ENCODE data around the gene TWIST2. TPM values are rescaled to one million over a fixed set of nuclear protein-coding genes. Genes with fewer than 3 reads are reported as not detected.

TWIST2 gene
- total RNA-seq, 1 experiment from 2014 or later: 5.0 TPM

DNA sequence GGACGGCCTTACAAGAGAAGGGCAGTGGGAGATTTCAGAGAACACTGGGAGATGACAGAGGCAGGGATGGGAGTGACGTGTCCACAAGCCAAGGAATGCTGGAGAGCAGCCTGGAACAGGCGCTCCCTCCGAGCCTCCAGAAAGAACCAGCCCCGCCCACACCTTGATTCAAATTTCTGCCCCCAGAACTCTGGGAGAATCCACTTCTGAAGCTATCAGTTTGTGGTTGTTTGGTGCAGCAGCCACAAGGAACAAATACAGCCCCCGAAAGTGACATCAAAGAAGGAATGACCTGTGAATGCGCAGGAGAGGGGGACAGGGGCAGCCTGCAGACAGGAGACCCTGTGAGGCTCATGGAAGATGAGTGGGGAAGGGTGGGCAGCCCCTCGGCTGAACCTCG is 67.3 kb downstream of the TWIST2 start:
- Histone ChIP-seq H3K4me3 (no peak overlapping the region), H3K9me2 (ENCODE audit: insufficient read depth) (no peaks in the 10 kb centered on the region), H3K9me3 (ENCODE audit: insufficient read depth, low read depth) (no peaks in the 10 kb centered on the region), H3K79me2 (ENCODE audit: low read depth) (no peaks in the 10 kb centered on the region), H3K36me3 (ENCODE audit: low read depth) (no peaks in the 10 kb centered on the region), H3K27me3 (ENCODE audit: insufficient read depth, low read depth) (peaks cover 45% of the 10 kb centered on the region), H3F3A (ENCODE audit: insufficient read depth, low read depth) (peaks cover 4% of the 10 kb centered on the region; the same call in 1 of the 2 replicates), H2AFZ (no peak overlapping the region), H3K4me1 (replicated peaks; ENCODE audit: insufficient read depth) (0 out of 2 replicates have a peak, but pooled peaks cover 5% of the 10 kb centered on the region), H3K27ac (no peak overlapping the region), H3K4me2 (no peak overlapping the region), H4K20me1 (ENCODE audit: insufficient read depth) (no peaks in the 10 kb centered on the region)
- ChIA-PET POLR2A (ENCODE audit: unreplicated experiment) (no interaction called here), CTCF (no interaction called here)
- DNase-seq: no peak
- BruUV-seq (replicated peaks): no TSS peak
- TF ChIP-seq EZH2 (IDR thresholded peaks at IDR 0.05; ENCODE audit: low read depth): no peak
- TF ChIP-seq, protein P1, sequence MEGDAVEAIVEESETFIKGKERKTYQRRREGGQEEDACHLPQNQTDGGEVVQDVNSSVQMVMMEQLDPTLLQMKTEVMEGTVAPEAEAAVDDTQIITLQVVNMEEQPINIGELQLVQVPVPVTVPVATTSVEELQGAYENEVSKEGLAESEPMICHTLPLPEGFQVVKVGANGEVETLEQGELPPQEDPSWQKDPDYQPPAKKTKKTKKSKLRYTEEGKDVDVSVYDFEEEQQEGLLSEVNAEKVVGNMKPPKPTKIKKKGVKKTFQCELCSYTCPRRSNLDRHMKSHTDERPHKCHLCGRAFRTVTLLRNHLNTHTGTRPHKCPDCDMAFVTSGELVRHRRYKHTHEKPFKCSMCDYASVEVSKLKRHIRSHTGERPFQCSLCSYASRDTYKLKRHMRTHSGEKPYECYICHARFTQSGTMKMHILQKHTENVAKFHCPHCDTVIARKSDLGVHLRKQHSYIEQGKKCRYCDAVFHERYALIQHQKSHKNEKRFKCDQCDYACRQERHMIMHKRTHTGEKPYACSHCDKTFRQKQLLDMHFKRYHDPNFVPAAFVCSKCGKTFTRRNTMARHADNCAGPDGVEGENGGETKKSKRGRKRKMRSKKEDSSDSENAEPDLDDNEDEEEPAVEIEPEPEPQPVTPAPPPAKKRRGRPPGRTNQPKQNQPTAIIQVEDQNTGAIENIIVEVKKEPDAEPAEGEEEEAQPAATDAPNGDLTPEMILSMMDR (conservative IDR thresholded peaks at IDR 0.05): no peak
- intact Hi-C loops (cut with micrococcal nuclease; ENCODE audit: unreplicated experiment): no loop called here

DNA sequence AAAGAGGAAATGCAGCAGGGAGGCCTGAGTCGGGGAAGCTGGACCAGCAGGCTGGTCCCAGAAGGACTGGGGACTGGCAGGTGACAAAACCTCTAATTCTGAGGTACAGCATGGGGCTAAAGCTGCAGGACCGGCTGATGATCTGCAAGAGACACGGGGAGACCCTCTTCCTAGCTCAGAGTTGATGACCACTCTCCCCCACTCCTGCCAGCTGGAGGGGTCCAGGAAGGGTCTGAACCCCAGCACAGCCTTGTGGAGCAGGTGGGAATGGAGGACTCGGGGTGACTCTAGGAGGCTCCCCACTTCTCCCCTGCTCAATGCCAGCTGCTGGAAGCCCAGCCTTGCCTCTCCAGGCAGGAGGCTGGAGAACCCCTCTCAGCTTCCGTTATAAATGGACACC is 67.7 kb downstream of the TWIST2 start:
- POLR2A ChIA-PET (ENCODE audit: unreplicated experiment): no interaction called here
- H2AFZ ChIP-seq: no peak overlapping the region
- H3K4me2 ChIP-seq: no peak overlapping the region

DNA sequence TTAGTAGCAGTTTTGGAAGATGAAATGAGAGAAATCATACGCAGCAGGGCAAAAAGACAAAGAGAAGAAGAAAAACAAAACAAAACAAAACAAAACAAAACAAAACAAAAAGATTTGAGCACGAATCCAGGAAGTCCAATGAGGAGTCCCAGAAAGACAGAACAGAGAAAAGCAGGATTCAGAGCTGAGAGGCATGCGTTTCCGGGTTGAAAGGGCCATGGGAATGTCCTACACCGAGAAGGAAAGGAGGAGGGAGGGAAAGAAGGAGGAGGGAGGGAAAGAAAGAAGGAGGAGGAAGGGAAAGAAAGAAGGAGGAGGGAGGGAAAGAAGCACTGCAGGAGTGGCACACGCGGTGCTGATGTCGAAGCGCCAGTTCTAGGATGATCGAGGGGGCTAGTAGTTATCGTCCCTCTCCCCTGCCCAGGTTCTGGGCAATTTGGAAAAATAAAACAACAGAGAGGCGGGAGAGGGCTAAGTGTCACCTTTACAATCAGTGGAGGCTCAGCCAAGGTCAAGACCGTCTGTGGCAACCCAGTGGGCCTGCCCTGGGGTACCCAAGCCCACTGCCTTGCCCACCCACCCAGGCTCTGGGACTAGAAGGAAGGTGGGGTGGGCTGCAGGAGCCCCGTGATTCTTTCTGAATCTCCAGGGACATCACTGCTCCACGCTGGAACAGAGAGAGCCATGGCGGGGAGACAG is 68.4 kb downstream of the TWIST2 start:
- no peak overlapping the region for H3K4me3 ChIP-seq
- intact Hi-C loops (cut with micrococcal nuclease; ENCODE audit: unreplicated experiment): no loop called here
- no peak overlapping the region for H3K4me2 ChIP-seq
- no TSS peak for BruUV-seq (replicated peaks)
- CTCF ChIA-PET: no interaction called here
- no peaks in the 10 kb centered on the region for H3K9me3 ChIP-seq (ENCODE audit: insufficient read depth, low read depth)
- 0 out of 2 replicates have a peak, but pooled peaks cover 5% of the 10 kb centered on the region for H3K4me1 ChIP-seq (replicated peaks; ENCODE audit: insufficient read depth)
- H3K36me3 ChIP-seq (ENCODE audit: low read depth): no peaks in the 10 kb centered on the region
- peaks cover 48% of the 10 kb centered on the region for H3K27me3 ChIP-seq (ENCODE audit: insufficient read depth, low read depth)
- no peak overlapping the region for H3K27ac ChIP-seq
- H3K79me2 ChIP-seq (ENCODE audit: low read depth): no peaks in the 10 kb centered on the region
- no peak for DNase-seq
- H4K20me1 ChIP-seq (ENCODE audit: insufficient read depth): no peaks in the 10 kb centered on the region
- TF ChIP-seq, protein P1 (conservative IDR thresholded peaks at IDR 0.05): no peak
- no peak for TF ChIP-seq EZH2 (IDR thresholded peaks at IDR 0.05; ENCODE audit: low read depth)
- H3F3A ChIP-seq (ENCODE audit: insufficient read depth, low read depth): no peaks in the 10 kb centered on the region
- no peaks in the 10 kb centered on the region for H3K9me2 ChIP-seq (ENCODE audit: insufficient read depth)
- POLR2A ChIA-PET (ENCODE audit: unreplicated experiment): no interaction called here
- no peak overlapping the region for H2AFZ ChIP-seq

More for the DNA sequence above, 67.7 kb downstream of the TWIST2 start:
- Histone ChIP-seq H3K9me3 (ENCODE audit: insufficient read depth, low read depth) (no peaks in the 10 kb centered on the region), H3K36me3 (ENCODE audit: low read depth) (no peaks in the 10 kb centered on the region), H3K27ac (no peak overlapping the region), H4K20me1 (ENCODE audit: insufficient read depth) (no peaks in the 10 kb centered on the region), H3K4me3 (no peak overlapping the region), H3K27me3 (ENCODE audit: insufficient read depth, low read depth) (peaks cover 45% of the 10 kb centered on the region), H3F3A (ENCODE audit: insufficient read depth, low read depth) (no peaks in the 10 kb centered on the region; the same call in 1 of the 2 replicates), H3K9me2 (ENCODE audit: insufficient read depth) (no peaks in the 10 kb centered on the region), H3K79me2 (ENCODE audit: low read depth) (no peaks in the 10 kb centered on the region), H3K4me1 (replicated peaks; ENCODE audit: insufficient read depth) (0 out of 2 replicates have a peak, but pooled peaks cover 5% of the 10 kb centered on the region)
- TF ChIP-seq, protein P1 (conservative IDR thresholded peaks at IDR 0.05): no peak
- no peak for TF ChIP-seq EZH2 (IDR thresholded peaks at IDR 0.05; ENCODE audit: low read depth)
- CTCF ChIA-PET: no interaction called here
- intact Hi-C loops (cut with micrococcal nuclease; ENCODE audit: unreplicated experiment): no loop called here
- DNase-seq: no peak
- BruUV-seq (replicated peaks): no TSS peak
